PC-9 (cell line): Measurements from ENCODE around the gene CTLA4.

Experiments used
- EZH2 ChIP-seq: fragments of 200-600 bp; sonication (generic); IDR thresholded peaks from 2 replicates; pipeline ENCODE4 v1.8.0; 2017; ENCODE audit warnings: antibody characterized with exemption, low read depth
- TF ChIP-seq, protein P1 (sequence below): fragments of 200-600 bp; sonication (generic); conservative IDR thresholded peaks from 2 replicates; pipeline ENCODE4 v1.6.1; 2017; ENCODE audit warnings: mixed run types, antibody characterized with exemption, mild to moderate bottlenecking, moderate library complexity

DNA sequence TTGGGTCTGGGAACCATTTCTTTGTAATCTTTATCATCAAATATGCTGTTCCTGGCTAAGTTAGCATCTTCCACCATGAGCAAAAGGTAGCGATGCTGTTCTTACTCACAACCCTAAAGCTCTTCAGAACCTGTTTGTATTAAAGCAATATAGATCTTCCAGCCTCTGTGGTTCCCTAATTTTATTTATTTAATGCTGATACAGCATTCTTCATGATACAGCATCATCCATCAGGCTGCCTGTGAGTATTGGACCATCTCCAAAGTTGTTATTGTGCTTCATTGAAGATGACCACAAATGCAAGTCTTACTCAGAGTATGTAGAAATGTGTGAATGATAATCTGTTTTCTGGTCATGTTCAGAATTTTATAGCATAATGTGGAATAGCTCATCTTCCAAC lies 40.9 kb upstream of the CTLA4 start:
- TF ChIP-seq, protein P1, sequence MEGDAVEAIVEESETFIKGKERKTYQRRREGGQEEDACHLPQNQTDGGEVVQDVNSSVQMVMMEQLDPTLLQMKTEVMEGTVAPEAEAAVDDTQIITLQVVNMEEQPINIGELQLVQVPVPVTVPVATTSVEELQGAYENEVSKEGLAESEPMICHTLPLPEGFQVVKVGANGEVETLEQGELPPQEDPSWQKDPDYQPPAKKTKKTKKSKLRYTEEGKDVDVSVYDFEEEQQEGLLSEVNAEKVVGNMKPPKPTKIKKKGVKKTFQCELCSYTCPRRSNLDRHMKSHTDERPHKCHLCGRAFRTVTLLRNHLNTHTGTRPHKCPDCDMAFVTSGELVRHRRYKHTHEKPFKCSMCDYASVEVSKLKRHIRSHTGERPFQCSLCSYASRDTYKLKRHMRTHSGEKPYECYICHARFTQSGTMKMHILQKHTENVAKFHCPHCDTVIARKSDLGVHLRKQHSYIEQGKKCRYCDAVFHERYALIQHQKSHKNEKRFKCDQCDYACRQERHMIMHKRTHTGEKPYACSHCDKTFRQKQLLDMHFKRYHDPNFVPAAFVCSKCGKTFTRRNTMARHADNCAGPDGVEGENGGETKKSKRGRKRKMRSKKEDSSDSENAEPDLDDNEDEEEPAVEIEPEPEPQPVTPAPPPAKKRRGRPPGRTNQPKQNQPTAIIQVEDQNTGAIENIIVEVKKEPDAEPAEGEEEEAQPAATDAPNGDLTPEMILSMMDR = no peak
- TF ChIP-seq EZH2 = no peak
